IPS DF 4.7 (cell line): ENCODE results near the gene NFE2L1.
"Not testable (repeated sequence)": the region's sequence is repeated elsewhere in the genome, so short reads cannot be mapped to it uniquely, and the experiment has no call there.

Experiments used
- DNase-seq: peaks from one replicate; pipeline ENCODE4 v3.0.0-alpha.2; 2013; ENCODE audit warnings: low spot score; ENCODE audit errors: extremely low read depth

Gene NFE2L1

GRCh38 chr17:48067808-48068207 lies 19.6 kb downstream of the NFE2L1 start:
- not testable (repeated sequence) for DNase-seq

- no peak for DNase-seq
These were observed 20.4 kb downstream of the NFE2L1 start for GRCh38 chr17:48068491-48068961.

GRCh38 chr17:48070195-48070594 lies 22.0 kb downstream of the NFE2L1 start:
- DNase-seq, result no peak

- DNase-seq, result no peak
These were observed 23.5 kb downstream of the NFE2L1 start for GRCh38 chr17:48071654-48072053.

- not testable (repeated sequence) for DNase-seq
These were observed 24.7 kb downstream of the NFE2L1 start for GRCh38 chr17:48072811-48073210.

GRCh38 chr17:48073566-48074094 lies 25.5 kb downstream of the NFE2L1 start:
- not testable (repeated sequence) for DNase-seq

- no peak for DNase-seq
These were observed 26.3 kb downstream of the NFE2L1 start for GRCh38 chr17:48074322-48075081.

- not testable (repeated sequence) for DNase-seq
These were observed 29.0 kb downstream of the NFE2L1 start for GRCh38 chr17:48077152-48077551.

- DNase-seq, result no peak
These were observed 33.7 kb downstream of the NFE2L1 start for GRCh38 chr17:48081858-48082257.

GRCh38 chr17:48084932-48085331 lies 36.8 kb downstream of the NFE2L1 start:
- no peak for DNase-seq

- DNase-seq, result no peak
These were observed 45.3 kb downstream of the NFE2L1 start for GRCh38 chr17:48093341-48094045.

- DNase-seq, result no peak
These were observed 47.5 kb downstream of the NFE2L1 start for GRCh38 chr17:48095611-48096010.

- no peak for DNase-seq
These were observed 52.0 kb downstream of the NFE2L1 start for GRCh38 chr17:48100160-48100559.

GRCh38 chr17:48100591-48101011 lies 52.4 kb downstream of the NFE2L1 start:
- DNase-seq, result no peak

GRCh38 chr17:48101012-48101720 lies 53.0 kb downstream of the NFE2L1 start, which contains the start of gene CBX1:
Gene CBX1 (minus strand): TSS chr17:48101478. CDS start chr17:48077004, 24,474 bp downstream.
- DNase-seq, result peak; percentile 74

- DNase-seq, result no peak
These were observed 54.0 kb downstream of the NFE2L1 start for GRCh38 chr17:48102043-48102750.

GRCh38 chr17:48102798-48103715 lies 54.9 kb downstream of the NFE2L1 start:
- DNase-seq, result no peak

GRCh38 chr17:48104440-48104839 lies 56.3 kb downstream of the NFE2L1 start:
- no peak for DNase-seq

GRCh38 chr17:48106802-48107136 lies 58.6 kb downstream of the NFE2L1 start:
- no peak for DNase-seq
